ENCODE data around the gene SPAG17.

- TF ChIP-seq EZH2 (IDR thresholded peaks at IDR 0.05): no peak
- TF ChIP-seq CTCF (IDR thresholded peaks at IDR 0.05): no peak
- TF ChIP-seq EZH2phosphoT487 (IDR thresholded peaks at IDR 0.05): no peak
Observed at GRCh38 chr1:117985973-117986372, 199.1 kb downstream of the SPAG17 start.
